ENCODE data around the gene KCNG2.

The KCNG2 gene

GRCh38 chr18:79805211-79805887 is 7.6 kb downstream of the KCNG2 start:
- Histone ChIP-seq H3K9me3 (no peaks in the 10 kb centered on the region), H3K36me3 (no peaks in the 10 kb centered on the region), H3K27ac (no peak overlapping the region), H3K4me3 (ENCODE audit: low read depth in 1 of 2, low read length in 1 of 2) (no peak overlapping the region), H3K4me1 (ENCODE audit: control insufficient read depth in 1 of 2, insufficient read depth in 1 of 2, low read depth in 1 of 2, low read length in 1 of 2) (no peaks in the 10 kb centered on the region), H3K27me3 (peaks cover 4% of the 10 kb centered on the region)
- TF ChIP-seq CTCF (IDR thresholded peaks at IDR 0.05) = no peak

- TF ChIP-seq CTCF (IDR thresholded peaks at IDR 0.05) = no peak
- no peak overlapping the region for H3K4me3 ChIP-seq (ENCODE audit: low read depth in 1 of 2, low read length in 1 of 2)
- no peaks in the 10 kb centered on the region for H3K36me3 ChIP-seq
- no peaks in the 10 kb centered on the region for H3K27me3 ChIP-seq
- no peaks in the 10 kb centered on the region for H3K4me1 ChIP-seq (ENCODE audit: control insufficient read depth in 1 of 2, insufficient read depth in 1 of 2, low read depth in 1 of 2, low read length in 1 of 2)
- no peak overlapping the region for H3K27ac ChIP-seq
- no peaks in the 10 kb centered on the region for H3K9me3 ChIP-seq
Measured at GRCh38 chr18:79805926-79806487, 8.3 kb downstream of the KCNG2 start.

- no peak for TF ChIP-seq CTCF (IDR thresholded peaks at IDR 0.05)
Measured at GRCh38 chr18:79806976-79807841, 9.5 kb downstream of the KCNG2 start.

GRCh38 chr18:79809482-79810192 is 11.9 kb downstream of the KCNG2 start:
- Histone ChIP-seq H3K36me3 (no peaks in the 10 kb centered on the region), H3K4me3 (ENCODE audit: low read depth in 1 of 2, low read length in 1 of 2) (no peak overlapping the region), H3K27ac (no peak overlapping the region), H3K9me3 (no peaks in the 10 kb centered on the region), H3K27me3 (no peaks in the 10 kb centered on the region), H3K4me1 (ENCODE audit: control insufficient read depth in 1 of 2, insufficient read depth in 1 of 2, low read depth in 1 of 2, low read length in 1 of 2) (no peaks in the 10 kb centered on the region)
- TF ChIP-seq CTCF (IDR thresholded peaks at IDR 0.05) = no peak

More at GRCh38 chr18:79806976-79807841, 9.5 kb downstream of the KCNG2 start:
- no peaks in the 10 kb centered on the region for H3K27me3 ChIP-seq
- H3K36me3 ChIP-seq = no peaks in the 10 kb centered on the region
- H3K4me1 ChIP-seq (ENCODE audit: control insufficient read depth in 1 of 2, insufficient read depth in 1 of 2, low read depth in 1 of 2, low read length in 1 of 2) = no peaks in the 10 kb centered on the region
- no peak overlapping the region for H3K27ac ChIP-seq
- no peaks in the 10 kb centered on the region for H3K9me3 ChIP-seq
- no peak overlapping the region for H3K4me3 ChIP-seq (ENCODE audit: low read depth in 1 of 2, low read length in 1 of 2)

- no peaks in the 10 kb centered on the region for H3K27me3 ChIP-seq
- no peak overlapping the region for H3K4me3 ChIP-seq (ENCODE audit: low read depth in 1 of 2, low read length in 1 of 2)
- H3K36me3 ChIP-seq = no peaks in the 10 kb centered on the region
- no peak overlapping the region for H3K27ac ChIP-seq
- no peak for TF ChIP-seq CTCF (IDR thresholded peaks at IDR 0.05)
- H3K9me3 ChIP-seq = no peaks in the 10 kb centered on the region
- H3K4me1 ChIP-seq (ENCODE audit: control insufficient read depth in 1 of 2, insufficient read depth in 1 of 2, low read depth in 1 of 2, low read length in 1 of 2) = no peaks in the 10 kb centered on the region
Measured at GRCh38 chr18:79812052-79812451, 14.3 kb downstream of the KCNG2 start.

Data from neutrophil (primary cell).